ENCODE measurements around the gene CREG2. TPM values are rescaled to one million over a fixed set of nuclear protein-coding genes. Genes with fewer than 3 reads are reported as not detected.

The CREG2 gene
- total and polyA plus RNA-seq, 8 donors, result 0.05 to 0.19 (median 0.12) TPM; not detected in 5

DNA sequence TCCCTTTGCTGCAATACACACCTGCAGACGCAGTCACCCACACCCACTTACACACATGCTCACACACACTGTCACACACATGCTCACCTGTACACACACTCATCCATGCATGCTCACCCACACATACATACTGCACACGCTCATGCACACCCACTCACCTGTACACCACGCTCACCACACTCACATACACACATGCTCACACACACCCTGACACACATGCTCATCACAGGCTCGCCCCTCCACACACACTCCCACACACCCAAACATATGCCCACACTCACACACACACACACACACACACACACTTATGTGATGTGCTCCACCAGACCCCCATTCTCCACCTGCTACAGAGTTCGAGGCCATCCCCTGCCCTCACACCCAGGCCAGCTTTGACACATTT is 22.8 kb upstream of the CREG2 start:
- intact Hi-C loops (cut with DNase I), result loop anchor here in 1 of 3 donors (10.0 kb wide), 1 partner anchor 435 kb away; no protein-coding TSS in a partner anchor
- no peak for FAIRE-seq

DNA sequence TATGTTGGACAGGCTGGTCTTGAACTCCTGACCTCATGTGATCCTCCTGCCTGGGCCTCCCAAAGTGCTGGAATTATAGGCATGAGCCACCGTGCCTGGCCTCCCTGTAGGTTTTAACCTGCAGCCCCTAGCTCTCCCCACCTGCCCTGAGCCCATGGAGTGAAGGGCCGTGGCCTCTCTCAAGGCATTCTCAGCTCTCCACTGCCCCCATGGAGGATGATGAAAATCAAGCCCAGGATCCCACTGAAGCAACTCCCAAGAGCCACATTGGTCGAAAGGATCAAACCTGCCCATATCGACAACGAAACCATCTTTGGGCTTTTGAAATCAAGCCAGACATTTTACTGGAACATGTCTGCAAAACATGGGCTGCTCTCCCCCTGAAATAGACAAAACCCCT is 22.4 kb upstream of the CREG2 start:
- intact Hi-C loops (cut with DNase I), result loop anchor here in 1 of 3 donors (10.0 kb wide), 1 partner anchor 435 kb away; no protein-coding TSS in a partner anchor
- FAIRE-seq, result no peak
- H3K4me3 ChIP-seq, result no peak overlapping the region
- no peak overlapping the region for H3K27ac ChIP-seq
- H3K36me3 ChIP-seq, result no peaks in the 10 kb centered on the region
- TF ChIP-seq, protein P1, sequence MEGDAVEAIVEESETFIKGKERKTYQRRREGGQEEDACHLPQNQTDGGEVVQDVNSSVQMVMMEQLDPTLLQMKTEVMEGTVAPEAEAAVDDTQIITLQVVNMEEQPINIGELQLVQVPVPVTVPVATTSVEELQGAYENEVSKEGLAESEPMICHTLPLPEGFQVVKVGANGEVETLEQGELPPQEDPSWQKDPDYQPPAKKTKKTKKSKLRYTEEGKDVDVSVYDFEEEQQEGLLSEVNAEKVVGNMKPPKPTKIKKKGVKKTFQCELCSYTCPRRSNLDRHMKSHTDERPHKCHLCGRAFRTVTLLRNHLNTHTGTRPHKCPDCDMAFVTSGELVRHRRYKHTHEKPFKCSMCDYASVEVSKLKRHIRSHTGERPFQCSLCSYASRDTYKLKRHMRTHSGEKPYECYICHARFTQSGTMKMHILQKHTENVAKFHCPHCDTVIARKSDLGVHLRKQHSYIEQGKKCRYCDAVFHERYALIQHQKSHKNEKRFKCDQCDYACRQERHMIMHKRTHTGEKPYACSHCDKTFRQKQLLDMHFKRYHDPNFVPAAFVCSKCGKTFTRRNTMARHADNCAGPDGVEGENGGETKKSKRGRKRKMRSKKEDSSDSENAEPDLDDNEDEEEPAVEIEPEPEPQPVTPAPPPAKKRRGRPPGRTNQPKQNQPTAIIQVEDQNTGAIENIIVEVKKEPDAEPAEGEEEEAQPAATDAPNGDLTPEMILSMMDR (IDR thresholded peaks at IDR 0.05), result no peak
- WGBS, 2 donors, result 73 to 84% methylated on average over 5 of the region's 5 CpGs
- no peaks in the 10 kb centered on the region for H3K9me3 ChIP-seq
- no peaks in the 10 kb centered on the region for H3K4me1 ChIP-seq
- H3K27me3 ChIP-seq, result no peaks in the 10 kb centered on the region
- no peak for DNase-seq
- ATAC-seq, result no peak

More for the DNA sequence above, 22.8 kb upstream of the CREG2 start:
- Histone ChIP-seq H3K27me3 (no peaks in the 10 kb centered on the region), H3K4me3 (no peak overlapping the region), H3K27ac (no peak overlapping the region), H3K9me3 (no peaks in the 10 kb centered on the region), H3K36me3 (no peaks in the 10 kb centered on the region), H3K4me1 (no peaks in the 10 kb centered on the region)
- ATAC-seq, result no peak
- 74 to 82% methylated on average over 5 of the region's 5 CpGs for WGBS, 2 donors
- TF ChIP-seq, protein P1 (IDR thresholded peaks at IDR 0.05), result no peak
- no peak for DNase-seq

- Histone ChIP-seq H3K4me1 (no peaks in the 10 kb centered on the region), H3K9me3 (no peaks in the 10 kb centered on the region), H3K4me3 (no peak overlapping the region), H3K27me3 (no peaks in the 10 kb centered on the region), H3K36me3 (no peaks in the 10 kb centered on the region), H3K27ac (no peak overlapping the region)
- WGBS, 2 donors, result 68 to 75% methylated on average over 6 of the region's 6 CpGs
- FAIRE-seq, result no peak
- no peak for ATAC-seq
- DNase-seq, result no peak
- TF ChIP-seq, protein P1 (IDR thresholded peaks at IDR 0.05), result no peak
- intact Hi-C loops (cut with DNase I), result no loop called here
These were observed 21.6 kb upstream of the CREG2 start for GRCh38 chr2:101408925-101409324.

- Histone ChIP-seq H3K27ac (no peak overlapping the region), H3K4me3 (no peak overlapping the region), H3K27me3 (no peaks in the 10 kb centered on the region), H3K9me3 (no peaks in the 10 kb centered on the region), H3K36me3 (no peaks in the 10 kb centered on the region), H3K4me1 (no peaks in the 10 kb centered on the region)
- ATAC-seq (no peak), DNase-seq (no peak), FAIRE-seq (no peak)
- WGBS, 2 donors, result 67 to 71% methylated on average over 7 of the region's 7 CpGs
- intact Hi-C loops (cut with DNase I), result no loop called here
- TF ChIP-seq, protein P1 (IDR thresholded peaks at IDR 0.05), result no peak
These were observed 18.1 kb upstream of the CREG2 start for GRCh38 chr2:101405351-101405899.

- 93 to 100% methylated on average over 1 of the region's 1 CpG for WGBS, 2 donors
- ATAC-seq (no peak), FAIRE-seq (no peak), DNase-seq (no peak)
- intact Hi-C loops (cut with DNase I), result no loop called here
- no peaks in the 10 kb centered on the region for H3K36me3 ChIP-seq
- TF ChIP-seq, protein P1 (IDR thresholded peaks at IDR 0.05), result no peak
- H3K9me3 ChIP-seq, result no peaks in the 10 kb centered on the region
- H3K4me1 ChIP-seq, result no peaks in the 10 kb centered on the region
- H3K27ac ChIP-seq, result no peak overlapping the region
- H3K4me3 ChIP-seq, result no peak overlapping the region
- H3K27me3 ChIP-seq, result no peaks in the 10 kb centered on the region
These were observed 16.4 kb upstream of the CREG2 start for GRCh38 chr2:101403745-101404144.
